Transverse colon (tissue), 4 donors: ENCODE results near the gene GMPR.

Experiments
- CTCF ChIP-seq, 5 experiments: fragments of 200-600 bp in 3 of 5; fragments of 450-650 bp in 2 of 5; sonication (generic) in 3 of 5; IDR thresholded peaks; 1 replicate in 2 of 5; 2 replicates in 3 of 5; pipeline ENCODE4 v1.5.1; 2016 to 2017; ENCODE audit warnings: antibody characterized with exemption in 5 of 5, inconsistent platforms in 3 of 5, mild to moderate bottlenecking in 2 of 5, moderate library complexity in 1 of 5
- EP300 ChIP-seq: sonication (generic); formaldehyde crosslinking; IDR thresholded peaks from one replicate; pipeline ENCODE4 v1.6.1; 2017; ENCODE audit warnings: antibody characterized with exemption, low read depth
- POLR2A ChIP-seq: fragments of 450-650 bp; IDR thresholded peaks from one replicate; pipeline ENCODE4 v1.6.1; 2016; ENCODE audit warnings: antibody characterized with exemption, mild to moderate bottlenecking, moderate library complexity
- POLR2AphosphoS5 ChIP-seq, 3 donors: sonication (generic); formaldehyde crosslinking; IDR thresholded peaks; one replicate each; pipeline ENCODE4 v1.6.1; 2016; ENCODE audit warnings: antibody characterized with exemption in 3 of 3

GRCh38 chr6:16205377-16206144 is 32.8 kb upstream of the GMPR start:
- TF ChIP-seq POLR2A (no peak), CTCF (IDR thresholded peaks at IDR 0.05) (no peak), POLR2AphosphoS5 (IDR thresholded peaks at IDR 0.05) (no peak), EP300 (no peak)
